HAP-1 (cell line): ENCODE data around the gene DUSP28.

ENCODE experiments used
- DNase-seq, 2 experiments: peaks; one replicate each; pipeline ENCODE4 v3.0.0-alpha.2; 2016 to 2020; ENCODE audit warnings: low spot score in 2 of 2
- H3K27me3 ChIP-seq: fragments of 250-450 bp; sonication (Bioruptor Pico); 2 replicates; pipeline ENCODE4 v1.5.1; 2020; ENCODE audit warnings: low read depth, mild to moderate bottlenecking, moderate library complexity
- H3K36me3 ChIP-seq: fragments of 250-450 bp; sonication (Bioruptor Pico); replicated peaks from 2 replicates; pipeline ENCODE4 v1.5.1; 2020; ENCODE audit warnings: mild to moderate bottlenecking
- H3K4me1 ChIP-seq: fragments of 250-450 bp; sonication (Bioruptor Pico); 2 replicates; pipeline ENCODE4 v1.5.1; 2020; ENCODE audit warnings: mild to moderate bottlenecking
- H3K4me3 ChIP-seq: fragments of 250-450 bp; sonication (Bioruptor Pico); 2 replicates; pipeline ENCODE4 v1.5.1; 2020; ENCODE audit warnings: mild to moderate bottlenecking, moderate library complexity
- H3K9me3 ChIP-seq: fragments of 250-450 bp; sonication (Bioruptor Pico); 2 replicates; pipeline ENCODE4 v1.5.1; 2020; ENCODE audit warnings: mild to moderate bottlenecking, moderate library complexity
- in situ Hi-C: fragments of 300-500 bp; cut with MboI; formaldehyde crosslinking; loops from 3 replicates; pipeline ENCODE4 v1.14.3; 2020; ENCODE audit warnings: low sequenced_read_pairs, inconsistent platforms, mixed read lengths

DUSP28 gene

GRCh38 chr2:240577281-240578109, 17.3 kb downstream of the DUSP28 start:
- no peak overlapping the region for H3K4me3 ChIP-seq
- no peak for DNase-seq
- H3K4me1 ChIP-seq = peaks cover 4% of the 10 kb centered on the region
- H3K36me3 ChIP-seq = peaks cover 14% of the 10 kb centered on the region
- no peaks in the 10 kb centered on the region for H3K9me3 ChIP-seq
- H3K27me3 ChIP-seq = no peaks in the 10 kb centered on the region
- in situ Hi-C loops = no loop called here

DNA sequence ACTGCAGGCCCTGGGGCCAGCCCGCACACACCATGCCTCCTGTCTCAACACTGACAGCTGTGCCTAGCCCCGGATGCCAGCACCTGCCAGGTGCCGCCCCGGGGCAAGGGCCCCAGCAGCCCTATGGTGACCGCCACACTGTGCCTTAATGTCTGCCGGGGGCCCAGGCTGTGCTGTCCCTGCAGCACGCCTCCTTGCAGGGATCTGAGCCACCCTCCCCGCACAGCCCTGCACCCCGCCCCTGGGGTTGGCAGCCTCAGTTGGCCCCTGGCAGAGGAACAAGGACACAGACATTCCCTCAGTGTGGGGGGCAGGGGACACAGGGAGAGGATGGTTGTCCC, 17.9 kb downstream of the DUSP28 start:
- in situ Hi-C loops = no loop called here

GRCh38 chr2:240578488-240578887, 18.3 kb downstream of the DUSP28 start:
- no peaks in the 10 kb centered on the region for H3K9me3 ChIP-seq
- no peak overlapping the region for H3K4me3 ChIP-seq
- peaks cover 14% of the 10 kb centered on the region for H3K36me3 ChIP-seq
- no peaks in the 10 kb centered on the region for H3K27me3 ChIP-seq
- DNase-seq = no peak
- in situ Hi-C loops = no loop called here
- peaks cover 11% of the 10 kb centered on the region for H3K4me1 ChIP-seq

More for the DNA sequence above, 17.9 kb downstream of the DUSP28 start:
- H3K4me3 ChIP-seq = no peak overlapping the region
- peaks cover 14% of the 10 kb centered on the region for H3K36me3 ChIP-seq
- H3K4me1 ChIP-seq = peaks cover 10% of the 10 kb centered on the region
- H3K9me3 ChIP-seq = no peaks in the 10 kb centered on the region
- no peaks in the 10 kb centered on the region for H3K27me3 ChIP-seq
- DNase-seq = no peak

DNA sequence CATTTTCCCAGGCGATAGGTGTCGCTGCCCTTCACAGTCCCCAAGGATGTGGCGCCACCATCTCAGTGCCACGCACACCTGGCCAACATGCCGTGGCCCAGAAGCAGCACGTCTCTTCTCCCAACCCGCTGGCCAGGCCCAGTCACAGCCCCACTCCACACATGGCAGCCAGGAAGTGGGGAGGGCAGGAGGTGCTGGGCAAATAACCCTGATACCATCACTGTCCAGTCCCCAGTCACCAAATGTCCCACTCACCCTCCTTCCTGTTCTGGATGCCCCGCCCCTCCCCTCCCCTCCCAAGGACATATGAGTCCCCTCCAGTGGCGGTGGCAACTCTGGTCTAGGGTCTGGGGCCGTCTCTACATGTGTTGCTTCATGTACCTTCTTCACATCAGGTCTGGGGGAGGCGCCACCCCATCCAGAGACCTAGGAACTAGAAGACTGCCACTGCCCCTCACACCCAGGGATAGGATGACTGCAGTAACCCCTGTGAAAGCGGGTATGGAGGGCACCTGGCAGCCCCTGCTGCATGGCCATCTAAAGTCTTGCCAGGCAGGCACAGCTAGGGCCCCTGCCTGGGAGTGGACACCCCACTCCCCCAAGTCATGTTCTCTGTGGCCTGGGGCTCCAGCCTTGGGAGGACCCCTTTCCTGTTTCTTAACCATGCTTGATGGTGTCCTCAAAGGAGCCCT, 19.1 kb downstream of the DUSP28 start:
- Histone ChIP-seq H3K4me3 (no peak overlapping the region), H3K36me3 (peaks cover 14% of the 10 kb centered on the region), H3K4me1 (peaks cover 11% of the 10 kb centered on the region), H3K9me3 (no peaks in the 10 kb centered on the region), H3K27me3 (no peaks in the 10 kb centered on the region)
- in situ Hi-C loops = no loop called here
- no peak for DNase-seq

DNA sequence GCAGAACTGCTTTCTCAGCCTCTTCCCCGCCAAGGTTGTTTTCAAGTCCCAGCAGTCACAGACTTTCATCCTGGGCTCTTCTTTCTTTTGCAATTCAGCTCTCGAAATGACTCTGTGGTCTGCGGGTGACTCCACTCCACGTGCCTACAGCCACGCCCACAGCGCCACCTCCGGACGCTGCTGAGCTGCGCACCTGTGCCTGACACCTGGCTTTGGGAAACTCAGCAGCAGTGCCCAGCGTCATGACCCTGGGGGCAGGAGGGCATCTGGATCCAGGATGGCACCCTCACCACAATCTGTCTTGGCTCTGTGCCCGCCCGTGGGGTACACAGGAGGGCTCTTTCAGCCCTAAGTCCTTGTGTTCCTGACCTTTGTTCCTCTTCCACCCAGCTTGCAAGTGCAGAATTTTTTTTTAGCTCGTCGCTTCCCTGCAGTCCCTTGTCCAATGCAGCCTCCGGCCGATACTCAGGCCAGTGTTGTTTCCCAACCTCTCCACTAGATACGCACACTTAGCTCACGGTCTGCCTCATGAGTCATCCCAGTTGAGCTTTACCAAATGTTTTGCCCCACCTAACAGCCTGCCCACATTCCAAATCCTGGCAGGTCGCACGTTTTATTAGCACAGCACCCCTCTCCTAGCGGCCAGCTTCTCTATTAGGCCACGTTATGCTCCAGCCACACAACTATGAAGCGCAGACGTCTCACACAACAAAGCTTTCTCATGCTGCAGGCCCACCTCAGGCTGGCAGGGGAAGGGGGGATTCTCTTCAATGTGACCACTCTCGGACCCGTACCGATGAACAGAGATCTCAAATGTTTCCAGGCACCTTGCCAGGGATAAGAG, 19.8 kb downstream of the DUSP28 start:
- in situ Hi-C loops = no loop called here
- H3K36me3 ChIP-seq = peaks cover 14% of the 10 kb centered on the region
- H3K9me3 ChIP-seq = no peaks in the 10 kb centered on the region
- H3K27me3 ChIP-seq = no peaks in the 10 kb centered on the region
- no peak for DNase-seq
- peaks cover 17% of the 10 kb centered on the region for H3K4me1 ChIP-seq
- no peak overlapping the region for H3K4me3 ChIP-seq

DNA sequence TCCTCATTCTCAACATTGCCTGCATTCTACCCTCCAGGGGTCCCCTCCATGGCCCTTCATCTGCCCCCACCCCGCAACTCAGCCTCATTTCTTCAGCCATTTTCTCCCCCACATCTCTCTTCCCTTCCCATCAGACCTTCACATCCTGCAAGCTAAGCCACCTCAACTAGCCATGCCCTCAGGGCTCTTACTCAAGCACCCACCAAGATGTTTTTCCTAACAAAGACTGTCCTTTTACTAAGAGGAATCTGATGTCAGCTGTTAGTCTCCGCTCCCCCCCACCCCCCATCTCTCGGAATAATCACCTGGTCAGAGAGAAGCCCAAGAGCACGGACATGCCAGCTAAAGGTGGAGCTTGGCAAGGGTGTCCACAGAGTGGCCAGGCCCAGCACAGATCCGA, 21.7 kb downstream of the DUSP28 start:
- Histone ChIP-seq H3K4me3 (no peak overlapping the region), H3K27me3 (no peaks in the 10 kb centered on the region), H3K36me3 (peaks cover 13% of the 10 kb centered on the region), H3K4me1 (peaks cover 18% of the 10 kb centered on the region), H3K9me3 (no peaks in the 10 kb centered on the region)
- in situ Hi-C loops = no loop called here
- DNase-seq = no peak

DNA sequence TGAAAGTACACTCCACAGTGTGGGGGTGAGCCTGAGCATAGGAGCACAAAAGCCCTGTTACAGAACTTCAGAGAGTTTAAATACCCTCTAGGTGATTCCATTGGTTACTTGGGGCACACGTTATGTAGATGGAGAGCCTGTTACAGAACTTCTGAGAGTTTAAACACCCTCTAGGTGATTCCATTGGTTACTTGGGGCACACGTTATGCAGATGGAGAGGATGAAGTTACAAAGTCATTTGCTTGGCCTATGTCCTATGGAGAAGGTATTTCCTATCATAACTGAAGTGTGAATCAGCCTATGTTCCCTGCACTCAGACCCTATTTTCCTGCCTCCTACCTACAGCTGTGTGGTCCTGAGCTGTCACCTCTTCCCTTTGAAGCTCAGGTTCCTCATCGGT, 22.6 kb downstream of the DUSP28 start:
- Histone ChIP-seq H3K9me3 (no peaks in the 10 kb centered on the region), H3K36me3 (peaks cover 9% of the 10 kb centered on the region), H3K4me3 (no peak overlapping the region), H3K27me3 (no peaks in the 10 kb centered on the region), H3K4me1 (peaks cover 24% of the 10 kb centered on the region)
- DNase-seq = no peak
- in situ Hi-C loops = no loop called here

- Histone ChIP-seq H3K27me3 (no peaks in the 10 kb centered on the region), H3K4me1 (peaks cover 26% of the 10 kb centered on the region), H3K36me3 (peaks cover 5% of the 10 kb centered on the region; the same call in 1 of the 2 replicates), H3K4me3 (no peak overlapping the region), H3K9me3 (no peaks in the 10 kb centered on the region)
- DNase-seq = no peak
- in situ Hi-C loops = no loop called here
Measured at GRCh38 chr2:240583774-240584173, 23.6 kb downstream of the DUSP28 start.

DNA sequence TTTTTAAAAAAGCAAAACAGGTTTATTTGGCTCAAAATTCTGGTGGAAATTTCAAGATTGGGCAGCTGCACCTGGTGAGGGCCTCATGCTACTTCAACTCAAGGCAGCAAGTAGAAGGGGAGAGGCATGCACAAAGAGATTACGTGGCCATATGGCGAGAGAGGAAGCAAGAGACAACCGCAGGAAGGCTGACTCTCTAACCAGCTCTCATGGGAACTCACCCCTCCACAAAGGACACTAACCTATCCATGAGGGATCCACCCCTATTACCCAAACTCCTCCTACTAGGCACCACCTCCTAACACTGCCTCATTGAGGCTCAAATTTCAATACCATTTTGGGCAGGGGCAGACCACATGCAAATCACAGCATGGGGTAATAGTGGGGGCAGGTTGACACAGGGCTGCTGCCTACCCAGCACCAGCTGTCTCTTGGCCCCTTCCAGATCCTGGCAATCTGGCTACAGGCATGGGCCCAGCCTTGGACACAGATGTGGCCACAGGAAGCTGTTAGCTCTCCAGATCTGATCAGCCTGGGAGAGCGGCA, 24.4 kb downstream of the DUSP28 start:
- in situ Hi-C loops = no loop called here
- Histone ChIP-seq H3K9me3 (no peaks in the 10 kb centered on the region), H3K4me3 (peak overlapping the region; percentile 99), H3K36me3 (0 out of 2 replicates have a peak, but pooled peaks cover 5% of the 10 kb centered on the region), H3K4me1 (peaks cover 26% of the 10 kb centered on the region), H3K27me3 (no peaks in the 10 kb centered on the region)
- DNase-seq = peak in 1 of 2 experiments; percentile 56

- H3K36me3 ChIP-seq = 0 out of 2 replicates have a peak, but pooled peaks cover 5% of the 10 kb centered on the region
- H3K4me3 ChIP-seq = peak overlapping the region; percentile 99
- H3K9me3 ChIP-seq = no peaks in the 10 kb centered on the region
- no peak for DNase-seq
- H3K4me1 ChIP-seq = peaks cover 26% of the 10 kb centered on the region
- no peaks in the 10 kb centered on the region for H3K27me3 ChIP-seq
- in situ Hi-C loops = no loop called here
Measured at GRCh38 chr2:240585101-240585500, 24.9 kb downstream of the DUSP28 start.

- in situ Hi-C loops = no loop called here
- H3K9me3 ChIP-seq = no peaks in the 10 kb centered on the region
- DNase-seq = no peak
- H3K36me3 ChIP-seq = 0 out of 2 replicates have a peak, but pooled peaks cover 5% of the 10 kb centered on the region
- peaks cover 26% of the 10 kb centered on the region for H3K4me1 ChIP-seq
- H3K27me3 ChIP-seq = no peaks in the 10 kb centered on the region
- H3K4me3 ChIP-seq = peak overlapping the region; percentile 99
Measured at GRCh38 chr2:240585681-240586197, 25.6 kb downstream of the DUSP28 start.

GRCh38 chr2:240586198-240586918, 26.2 kb downstream of the DUSP28 start, which contains the start of gene CAPN10:
TSS of gene CAPN10 (plus strand) at chr2:240586734. CDS start at chr2:240586912, 178 bp downstream.
- peaks cover 26% of the 10 kb centered on the region for H3K4me1 ChIP-seq
- 0 out of 2 replicates have a peak, but pooled peaks cover 5% of the 10 kb centered on the region for H3K36me3 ChIP-seq
- no peaks in the 10 kb centered on the region for H3K9me3 ChIP-seq
- H3K27me3 ChIP-seq = no peaks in the 10 kb centered on the region
- DNase-seq = peak; percentile 89 to 98
- peak within 1 kb of the TSS; percentile 99 for H3K4me3 ChIP-seq
- in situ Hi-C loops = no loop called here
